ENCODE results near the gene KLK10.

DNA sequence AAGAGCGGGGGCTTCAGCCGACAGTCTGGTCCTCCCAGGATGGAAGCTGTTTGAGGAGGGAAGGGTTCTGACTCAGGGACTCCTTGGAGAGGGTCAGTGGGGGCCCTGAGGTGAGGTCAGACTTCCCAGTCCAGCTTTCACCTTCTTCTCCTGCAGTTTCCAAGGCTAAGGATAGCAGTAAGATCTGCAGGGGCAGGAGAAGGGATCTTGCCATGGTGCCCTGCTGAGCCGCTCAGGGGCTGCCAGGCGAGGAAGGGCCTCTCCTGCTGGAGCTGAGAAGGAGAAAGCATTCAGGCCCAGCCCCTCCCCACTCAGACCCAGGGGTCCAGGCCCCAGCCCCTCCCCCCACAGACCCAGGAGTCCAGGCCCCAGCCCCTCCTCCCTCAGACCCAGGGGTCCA lies 37.3 kb downstream of the KLK10 start:
- TF ChIP-seq, protein P1, sequence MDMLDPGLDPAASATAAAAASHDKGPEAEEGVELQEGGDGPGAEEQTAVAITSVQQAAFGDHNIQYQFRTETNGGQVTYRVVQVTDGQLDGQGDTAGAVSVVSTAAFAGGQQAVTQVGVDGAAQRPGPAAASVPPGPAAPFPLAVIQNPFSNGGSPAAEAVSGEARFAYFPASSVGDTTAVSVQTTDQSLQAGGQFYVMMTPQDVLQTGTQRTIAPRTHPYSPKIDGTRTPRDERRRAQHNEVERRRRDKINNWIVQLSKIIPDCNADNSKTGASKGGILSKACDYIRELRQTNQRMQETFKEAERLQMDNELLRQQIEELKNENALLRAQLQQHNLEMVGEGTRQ (CRISPR knock-in tag; IDR thresholded peaks at IDR 0.05): no peak
- TF ChIP-seq, protein P2, sequence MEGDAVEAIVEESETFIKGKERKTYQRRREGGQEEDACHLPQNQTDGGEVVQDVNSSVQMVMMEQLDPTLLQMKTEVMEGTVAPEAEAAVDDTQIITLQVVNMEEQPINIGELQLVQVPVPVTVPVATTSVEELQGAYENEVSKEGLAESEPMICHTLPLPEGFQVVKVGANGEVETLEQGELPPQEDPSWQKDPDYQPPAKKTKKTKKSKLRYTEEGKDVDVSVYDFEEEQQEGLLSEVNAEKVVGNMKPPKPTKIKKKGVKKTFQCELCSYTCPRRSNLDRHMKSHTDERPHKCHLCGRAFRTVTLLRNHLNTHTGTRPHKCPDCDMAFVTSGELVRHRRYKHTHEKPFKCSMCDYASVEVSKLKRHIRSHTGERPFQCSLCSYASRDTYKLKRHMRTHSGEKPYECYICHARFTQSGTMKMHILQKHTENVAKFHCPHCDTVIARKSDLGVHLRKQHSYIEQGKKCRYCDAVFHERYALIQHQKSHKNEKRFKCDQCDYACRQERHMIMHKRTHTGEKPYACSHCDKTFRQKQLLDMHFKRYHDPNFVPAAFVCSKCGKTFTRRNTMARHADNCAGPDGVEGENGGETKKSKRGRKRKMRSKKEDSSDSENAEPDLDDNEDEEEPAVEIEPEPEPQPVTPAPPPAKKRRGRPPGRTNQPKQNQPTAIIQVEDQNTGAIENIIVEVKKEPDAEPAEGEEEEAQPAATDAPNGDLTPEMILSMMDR (IDR thresholded peaks at IDR 0.05): no peak
- TF ChIP-seq, protein P3, sequence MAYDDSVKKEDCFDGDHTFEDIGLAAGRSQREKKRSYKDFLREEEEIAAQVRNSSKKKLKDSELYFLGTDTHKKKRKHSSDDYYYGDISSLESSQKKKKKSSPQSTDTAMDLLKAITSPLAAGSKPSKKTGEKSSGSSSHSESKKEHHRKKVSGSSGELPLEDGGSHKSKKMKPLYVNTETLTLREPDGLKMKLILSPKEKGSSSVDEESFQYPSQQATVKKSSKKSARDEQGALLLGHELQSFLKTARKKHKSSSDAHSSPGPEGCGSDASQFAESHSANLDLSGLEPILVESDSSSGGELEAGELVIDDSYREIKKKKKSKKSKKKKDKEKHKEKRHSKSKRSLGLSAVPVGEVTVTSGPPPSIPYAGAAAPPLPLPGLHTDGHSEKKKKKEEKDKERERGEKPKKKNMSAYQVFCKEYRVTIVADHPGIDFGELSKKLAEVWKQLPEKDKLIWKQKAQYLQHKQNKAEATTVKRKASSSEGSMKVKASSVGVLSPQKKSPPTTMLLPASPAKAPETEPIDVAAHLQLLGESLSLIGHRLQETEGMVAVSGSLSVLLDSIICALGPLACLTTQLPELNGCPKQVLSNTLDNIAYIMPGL (CRISPR knock-in tag; IDR thresholded peaks at IDR 0.05): no peak
- TF ChIP-seq ATF1 (CRISPR knock-in tag; IDR thresholded peaks at IDR 0.05): no peak

Data from WTC11 (cell line).